MM.1S (cell line): ENCODE results near the gene BTNL3.

Experiments used
- EZH2 ChIP-seq: fragments of 300-600 bp; sonication (generic); optimal IDR thresholded peaks from 2 replicates; pipeline ENCODE3; 2017; ENCODE audit warnings: low read depth, mild to moderate bottlenecking, antibody characterized with exemption, low read length, mixed read lengths
- EZH2phosphoT487 ChIP-seq: fragments of 300-600 bp; sonication (generic); IDR thresholded peaks from 2 replicates; pipeline ENCODE4 v1.6.1; 2018; ENCODE audit warnings: antibody characterized with exemption, low read length
- TF ChIP-seq, protein P1 (sequence below): fragments of 300-600 bp; sonication (generic); IDR thresholded peaks from 2 replicates; pipeline ENCODE4 v1.5.1; 2016; ENCODE audit warnings: antibody characterized with exemption, low read length, mixed read lengths

- TF ChIP-seq, protein P1, sequence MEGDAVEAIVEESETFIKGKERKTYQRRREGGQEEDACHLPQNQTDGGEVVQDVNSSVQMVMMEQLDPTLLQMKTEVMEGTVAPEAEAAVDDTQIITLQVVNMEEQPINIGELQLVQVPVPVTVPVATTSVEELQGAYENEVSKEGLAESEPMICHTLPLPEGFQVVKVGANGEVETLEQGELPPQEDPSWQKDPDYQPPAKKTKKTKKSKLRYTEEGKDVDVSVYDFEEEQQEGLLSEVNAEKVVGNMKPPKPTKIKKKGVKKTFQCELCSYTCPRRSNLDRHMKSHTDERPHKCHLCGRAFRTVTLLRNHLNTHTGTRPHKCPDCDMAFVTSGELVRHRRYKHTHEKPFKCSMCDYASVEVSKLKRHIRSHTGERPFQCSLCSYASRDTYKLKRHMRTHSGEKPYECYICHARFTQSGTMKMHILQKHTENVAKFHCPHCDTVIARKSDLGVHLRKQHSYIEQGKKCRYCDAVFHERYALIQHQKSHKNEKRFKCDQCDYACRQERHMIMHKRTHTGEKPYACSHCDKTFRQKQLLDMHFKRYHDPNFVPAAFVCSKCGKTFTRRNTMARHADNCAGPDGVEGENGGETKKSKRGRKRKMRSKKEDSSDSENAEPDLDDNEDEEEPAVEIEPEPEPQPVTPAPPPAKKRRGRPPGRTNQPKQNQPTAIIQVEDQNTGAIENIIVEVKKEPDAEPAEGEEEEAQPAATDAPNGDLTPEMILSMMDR = no peak
- TF ChIP-seq EZH2 (no peak), EZH2phosphoT487 (no peak)
These were observed 48.8 kb downstream of the BTNL3 start for GRCh38 chr5:181037365-181037861.
